Activated naive CD4-positive, alpha-beta T cell treated with anti-CD3 and anti-CD28 coated beads, Interleukin-2, amount 50 U/mL, for 24 hours (primary cell): ENCODE measurements around the gene CETP.
A peak's percentile ranks its signal among the peaks of the same experiment; 100 is the strongest.
"Not testable (repeated sequence)": the region's sequence is repeated elsewhere in the genome, so short reads cannot be mapped to it uniquely, and the experiment has no call there.

Source experiments
- H3K27ac Mint-ChIP-seq: one replicate; pipeline ENCODE4 v1.8.0; 2021; ENCODE audit warnings: mild to moderate bottlenecking, mixed read lengths
- H3K27me3 Mint-ChIP-seq: one replicate; pipeline ENCODE4 v1.8.0; 2021; ENCODE audit warnings: mixed read lengths
- H3K36me3 Mint-ChIP-seq: one replicate; pipeline ENCODE4 v1.8.0; 2021; ENCODE audit warnings: mixed read lengths
- H3K4me1 Mint-ChIP-seq: one replicate; pipeline ENCODE4 v1.8.0; 2021; ENCODE audit warnings: mixed read lengths
- H3K4me3 Mint-ChIP-seq: one replicate; pipeline ENCODE4 v1.8.0; 2021; ENCODE audit warnings: mild to moderate bottlenecking, mixed read lengths
- H3K9me3 Mint-ChIP-seq: one replicate; pipeline ENCODE4 v1.8.0; 2021; ENCODE audit warnings: mixed read lengths

CETP gene

GRCh38 chr16:56965149-56966092, 3.7 kb downstream of the CETP start:
- Mint-ChIP-seq H3K4me3 (no peak overlapping the region), H3K4me1 (peaks cover 23% of the 10 kb centered on the region), H3K27me3 (no peaks in the 10 kb centered on the region)

GRCh38 chr16:56966093-56966475, 4.3 kb downstream of the CETP start:
- H3K4me3 Mint-ChIP-seq, result no peak overlapping the region
- peak overlapping the region; percentile 30 for H3K27ac Mint-ChIP-seq
- H3K36me3 Mint-ChIP-seq, result no peaks in the 10 kb centered on the region
- no peaks in the 10 kb centered on the region for H3K9me3 Mint-ChIP-seq
- no peaks in the 10 kb centered on the region for H3K27me3 Mint-ChIP-seq
- peaks cover 24% of the 10 kb centered on the region for H3K4me1 Mint-ChIP-seq

More at GRCh38 chr16:56965149-56966092, 3.7 kb downstream of the CETP start:
- Mint-ChIP-seq H3K27ac (peak overlapping the region; percentile 30), H3K9me3 (no peaks in the 10 kb centered on the region), H3K36me3 (no peaks in the 10 kb centered on the region)

DNA sequence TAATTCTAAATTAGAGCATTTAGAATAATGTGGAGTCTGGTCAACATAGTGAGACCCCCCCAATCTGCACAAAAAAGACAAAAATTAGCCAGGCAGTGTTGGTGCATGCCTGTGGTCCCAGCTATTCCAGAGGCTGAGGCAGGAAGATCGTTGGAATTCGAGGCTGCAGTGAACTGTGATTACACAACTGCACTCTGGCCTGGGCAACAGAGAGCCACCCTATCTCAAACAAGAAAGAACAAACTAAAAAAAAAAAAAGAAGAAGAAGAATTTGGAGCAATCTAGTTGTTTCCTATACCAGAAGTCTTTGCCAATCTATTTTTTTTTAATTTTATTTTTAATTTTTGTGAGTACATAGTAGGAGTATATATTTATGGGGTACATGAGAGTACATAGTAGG, 6.0 kb downstream of the CETP start:
- Mint-ChIP-seq H3K27ac (no peak overlapping the region), H3K9me3 (no peaks in the 10 kb centered on the region), H3K4me3 (no peak overlapping the region), H3K27me3 (no peaks in the 10 kb centered on the region), H3K4me1 (peaks cover 28% of the 10 kb centered on the region), H3K36me3 (no peaks in the 10 kb centered on the region)

DNA sequence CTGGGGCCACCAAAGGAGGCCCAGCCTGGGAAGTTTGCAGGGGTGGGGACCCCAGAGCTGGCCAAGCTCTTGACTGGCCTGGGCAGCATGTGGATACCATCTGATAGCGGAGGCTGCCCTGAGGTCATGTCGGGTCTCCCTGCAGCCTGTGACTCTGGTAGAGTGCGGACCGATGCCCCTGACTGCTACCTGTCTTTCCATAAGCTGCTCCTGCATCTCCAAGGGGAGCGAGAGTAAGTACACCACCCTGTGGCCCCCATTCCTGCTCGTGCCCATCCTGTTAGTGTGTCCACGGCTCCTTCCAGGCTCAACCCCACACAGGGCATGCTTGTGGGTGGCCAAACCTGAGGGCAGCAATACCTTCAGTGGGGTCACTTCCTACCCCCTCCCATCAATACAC, 8.0 kb downstream of the CETP start:
- Mint-ChIP-seq H3K4me1 (peaks cover 36% of the 10 kb centered on the region), H3K36me3 (no peaks in the 10 kb centered on the region), H3K4me3 (no peak overlapping the region), H3K9me3 (no peaks in the 10 kb centered on the region), H3K27me3 (no peaks in the 10 kb centered on the region), H3K27ac (no peak overlapping the region)

DNA sequence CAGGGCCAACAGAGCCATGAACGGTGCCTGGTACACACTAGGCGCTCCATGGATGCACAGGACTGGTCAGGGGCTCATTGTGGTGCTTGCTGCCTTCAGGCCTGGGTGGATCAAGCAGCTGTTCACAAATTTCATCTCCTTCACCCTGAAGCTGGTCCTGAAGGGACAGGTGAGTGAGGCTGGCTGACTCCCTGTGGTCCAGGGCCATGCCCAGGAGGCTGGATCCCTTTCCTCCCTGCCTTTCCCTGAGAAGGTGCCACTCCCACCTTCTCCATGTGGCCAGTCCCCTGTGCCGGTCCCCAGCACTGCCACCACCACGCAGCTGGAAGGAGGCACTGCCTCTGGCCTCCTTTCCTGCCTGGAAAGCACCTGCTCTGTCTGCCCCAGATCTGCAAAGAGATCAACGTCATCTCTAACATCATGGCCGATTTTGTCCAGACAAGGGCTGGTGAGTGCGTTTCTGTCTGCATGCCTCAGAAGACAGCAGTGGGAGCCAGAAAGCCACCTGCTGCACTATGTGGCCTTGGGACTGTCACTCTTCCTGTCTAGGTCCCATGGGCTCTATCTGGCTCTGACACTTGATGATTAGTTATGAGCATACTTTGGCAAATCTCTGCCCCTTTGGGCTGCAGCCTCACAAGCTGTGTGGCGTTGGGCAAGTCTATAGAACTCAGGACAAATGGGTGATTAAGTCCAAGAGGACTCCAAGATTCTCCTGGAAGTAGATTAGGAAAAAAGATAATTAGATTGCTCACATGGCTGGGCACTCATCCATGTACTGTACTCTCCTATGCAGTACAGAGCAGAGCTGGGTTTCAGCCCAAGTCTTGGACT, 9.4 kb downstream of the CETP start:
- Mint-ChIP-seq H3K9me3 (no peaks in the 10 kb centered on the region), H3K27me3 (no peaks in the 10 kb centered on the region), H3K27ac (no peak overlapping the region), H3K4me3 (no peak overlapping the region), H3K4me1 (peaks cover 36% of the 10 kb centered on the region), H3K36me3 (no peaks in the 10 kb centered on the region)

DNA sequence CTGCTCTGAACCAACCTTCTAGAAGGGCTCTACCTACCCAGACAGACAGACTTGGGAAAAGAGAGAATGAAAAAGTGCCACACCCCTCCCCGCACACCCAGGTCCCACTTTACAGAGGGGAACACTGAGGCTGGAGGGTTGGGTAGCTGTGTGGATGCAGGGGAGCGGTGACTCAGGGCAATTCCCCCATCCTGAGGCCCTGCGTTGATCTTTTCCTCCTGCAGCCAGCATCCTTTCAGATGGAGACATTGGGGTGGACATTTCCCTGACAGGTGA, 10.0 kb downstream of the CETP start:
- H3K4me1 Mint-ChIP-seq, result peaks cover 39% of the 10 kb centered on the region
- H3K27me3 Mint-ChIP-seq, result no peaks in the 10 kb centered on the region
- no peaks in the 10 kb centered on the region for H3K36me3 Mint-ChIP-seq
- no peaks in the 10 kb centered on the region for H3K9me3 Mint-ChIP-seq
- no peak overlapping the region for H3K4me3 Mint-ChIP-seq
- H3K27ac Mint-ChIP-seq, result no peak overlapping the region

GRCh38 chr16:56972403-56973293, 10.9 kb downstream of the CETP start:
- H3K4me1 Mint-ChIP-seq, result peaks cover 40% of the 10 kb centered on the region
- no peaks in the 10 kb centered on the region for H3K9me3 Mint-ChIP-seq
- no peaks in the 10 kb centered on the region for H3K27me3 Mint-ChIP-seq
- no peaks in the 10 kb centered on the region for H3K36me3 Mint-ChIP-seq
- H3K27ac Mint-ChIP-seq, result peak overlapping the region; percentile 30
- no peak overlapping the region for H3K4me3 Mint-ChIP-seq

DNA sequence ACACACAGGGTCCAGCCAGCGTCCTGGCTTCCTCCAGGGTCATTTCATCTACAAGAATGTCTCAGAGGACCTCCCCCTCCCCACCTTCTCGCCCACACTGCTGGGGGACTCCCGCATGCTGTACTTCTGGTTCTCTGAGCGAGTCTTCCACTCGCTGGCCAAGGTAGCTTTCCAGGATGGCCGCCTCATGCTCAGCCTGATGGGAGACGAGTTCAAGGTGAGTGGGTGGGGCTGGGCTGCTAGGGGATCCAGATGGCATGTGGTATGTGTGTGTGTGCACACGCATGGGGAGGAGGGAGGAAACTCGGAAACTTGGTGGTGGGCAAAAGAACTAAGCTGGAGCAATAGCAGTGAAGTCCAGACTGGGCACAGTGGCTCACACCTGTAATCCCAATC, 11.5 kb downstream of the CETP start:
- peaks cover 40% of the 10 kb centered on the region for H3K4me1 Mint-ChIP-seq

GRCh38 chr16:56973899-56974298, 12.1 kb downstream of the CETP start:
- H3K4me3 Mint-ChIP-seq, H3K27me3 Mint-ChIP-seq, H3K36me3 Mint-ChIP-seq, H3K9me3 Mint-ChIP-seq: not testable (repeated sequence)
- Mint-ChIP-seq H3K27ac (peak overlapping the region; percentile 51), H3K4me1 (peaks cover 40% of the 10 kb centered on the region)

More for the DNA sequence above, 11.5 kb downstream of the CETP start:
- no peak overlapping the region for H3K4me3 Mint-ChIP-seq
- no peaks in the 10 kb centered on the region for H3K27me3 Mint-ChIP-seq
- H3K36me3 Mint-ChIP-seq, result no peaks in the 10 kb centered on the region
- no peak overlapping the region for H3K27ac Mint-ChIP-seq
- H3K9me3 Mint-ChIP-seq, result no peaks in the 10 kb centered on the region

- H3K4me3 Mint-ChIP-seq, result no peak overlapping the region
- peaks cover 40% of the 10 kb centered on the region for H3K4me1 Mint-ChIP-seq
- no peak overlapping the region for H3K27ac Mint-ChIP-seq
- no peaks in the 10 kb centered on the region for H3K9me3 Mint-ChIP-seq
- no peaks in the 10 kb centered on the region for H3K36me3 Mint-ChIP-seq
- H3K27me3 Mint-ChIP-seq, result no peaks in the 10 kb centered on the region
These were observed 13.0 kb downstream of the CETP start for GRCh38 chr16:56974549-56975300.

DNA sequence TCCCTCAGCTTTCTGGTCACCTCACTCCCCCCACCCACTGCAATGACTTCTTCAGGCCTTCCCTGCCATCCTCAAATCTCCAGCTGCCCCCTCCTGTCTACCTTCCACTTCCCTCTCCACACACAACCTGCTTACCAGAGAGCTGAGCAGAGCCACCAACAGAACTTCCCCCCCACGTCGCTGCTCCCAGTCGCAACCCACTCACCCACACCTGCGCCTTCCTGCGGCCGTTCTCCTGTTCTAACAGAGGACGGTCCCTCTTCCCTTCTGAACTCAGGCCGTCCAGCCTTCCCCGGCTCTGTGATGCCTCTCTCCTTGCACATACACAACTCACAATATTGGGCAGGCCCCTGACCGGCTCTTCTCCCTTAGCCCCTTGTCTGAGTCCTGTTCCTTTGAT, 14.0 kb downstream of the CETP start:
- H3K4me3 Mint-ChIP-seq, result peak overlapping the region; percentile 30
- H3K4me1 Mint-ChIP-seq, result peaks cover 46% of the 10 kb centered on the region
- no peaks in the 10 kb centered on the region for H3K36me3 Mint-ChIP-seq
- no peaks in the 10 kb centered on the region for H3K27me3 Mint-ChIP-seq
- peak overlapping the region; percentile 85 for H3K27ac Mint-ChIP-seq
- no peaks in the 10 kb centered on the region for H3K9me3 Mint-ChIP-seq

- Mint-ChIP-seq H3K27me3 (no peaks in the 10 kb centered on the region), H3K27ac (peak overlapping the region; percentile 31), H3K4me1 (peaks cover 52% of the 10 kb centered on the region), H3K4me3 (no peak overlapping the region), H3K36me3 (no peaks in the 10 kb centered on the region), H3K9me3 (no peaks in the 10 kb centered on the region)
These were observed 15.5 kb downstream of the CETP start for GRCh38 chr16:56977216-56977615.

- no peak overlapping the region for H3K4me3 Mint-ChIP-seq
- peaks cover 59% of the 10 kb centered on the region for H3K4me1 Mint-ChIP-seq
- H3K27ac Mint-ChIP-seq, result no peak overlapping the region
- H3K9me3 Mint-ChIP-seq, result no peaks in the 10 kb centered on the region
- H3K36me3 Mint-ChIP-seq, result peaks cover 5% of the 10 kb centered on the region
- H3K27me3 Mint-ChIP-seq, result no peaks in the 10 kb centered on the region
These were observed 16.2 kb downstream of the CETP start for GRCh38 chr16:56977823-56978430.

GRCh38 chr16:56980201-56980535, 18.4 kb downstream of the CETP start:
- Mint-ChIP-seq H3K36me3 (peaks cover 13% of the 10 kb centered on the region), H3K27ac (peak overlapping the region; percentile 68), H3K4me1 (peaks cover 54% of the 10 kb centered on the region), H3K27me3 (no peaks in the 10 kb centered on the region), H3K9me3 (no peaks in the 10 kb centered on the region), H3K4me3 (no peak overlapping the region)
